ENCODE results near the gene CIAO2A.

DNA sequence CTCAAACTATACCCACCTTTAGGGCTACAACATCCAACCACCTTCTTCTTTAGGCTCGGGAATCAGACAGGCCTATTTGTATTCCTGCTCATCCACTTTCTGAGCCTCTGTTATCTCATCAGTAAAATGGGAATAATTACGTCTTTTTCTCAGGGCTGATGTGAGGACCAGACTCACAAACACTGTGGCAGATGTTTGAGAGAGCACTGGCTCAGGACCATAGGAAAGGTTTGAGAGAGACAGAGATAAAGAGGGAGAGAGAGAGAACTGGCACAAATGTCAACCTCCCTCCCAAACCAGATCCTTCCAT, 42.6 kb downstream of the CIAO2A start:
- TF ChIP-seq, protein P1, sequence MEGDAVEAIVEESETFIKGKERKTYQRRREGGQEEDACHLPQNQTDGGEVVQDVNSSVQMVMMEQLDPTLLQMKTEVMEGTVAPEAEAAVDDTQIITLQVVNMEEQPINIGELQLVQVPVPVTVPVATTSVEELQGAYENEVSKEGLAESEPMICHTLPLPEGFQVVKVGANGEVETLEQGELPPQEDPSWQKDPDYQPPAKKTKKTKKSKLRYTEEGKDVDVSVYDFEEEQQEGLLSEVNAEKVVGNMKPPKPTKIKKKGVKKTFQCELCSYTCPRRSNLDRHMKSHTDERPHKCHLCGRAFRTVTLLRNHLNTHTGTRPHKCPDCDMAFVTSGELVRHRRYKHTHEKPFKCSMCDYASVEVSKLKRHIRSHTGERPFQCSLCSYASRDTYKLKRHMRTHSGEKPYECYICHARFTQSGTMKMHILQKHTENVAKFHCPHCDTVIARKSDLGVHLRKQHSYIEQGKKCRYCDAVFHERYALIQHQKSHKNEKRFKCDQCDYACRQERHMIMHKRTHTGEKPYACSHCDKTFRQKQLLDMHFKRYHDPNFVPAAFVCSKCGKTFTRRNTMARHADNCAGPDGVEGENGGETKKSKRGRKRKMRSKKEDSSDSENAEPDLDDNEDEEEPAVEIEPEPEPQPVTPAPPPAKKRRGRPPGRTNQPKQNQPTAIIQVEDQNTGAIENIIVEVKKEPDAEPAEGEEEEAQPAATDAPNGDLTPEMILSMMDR (IDR thresholded peaks at IDR 0.05; ENCODE audit: low read depth, low read length, missing input control), result no peak
- TF ChIP-seq, protein P2, sequence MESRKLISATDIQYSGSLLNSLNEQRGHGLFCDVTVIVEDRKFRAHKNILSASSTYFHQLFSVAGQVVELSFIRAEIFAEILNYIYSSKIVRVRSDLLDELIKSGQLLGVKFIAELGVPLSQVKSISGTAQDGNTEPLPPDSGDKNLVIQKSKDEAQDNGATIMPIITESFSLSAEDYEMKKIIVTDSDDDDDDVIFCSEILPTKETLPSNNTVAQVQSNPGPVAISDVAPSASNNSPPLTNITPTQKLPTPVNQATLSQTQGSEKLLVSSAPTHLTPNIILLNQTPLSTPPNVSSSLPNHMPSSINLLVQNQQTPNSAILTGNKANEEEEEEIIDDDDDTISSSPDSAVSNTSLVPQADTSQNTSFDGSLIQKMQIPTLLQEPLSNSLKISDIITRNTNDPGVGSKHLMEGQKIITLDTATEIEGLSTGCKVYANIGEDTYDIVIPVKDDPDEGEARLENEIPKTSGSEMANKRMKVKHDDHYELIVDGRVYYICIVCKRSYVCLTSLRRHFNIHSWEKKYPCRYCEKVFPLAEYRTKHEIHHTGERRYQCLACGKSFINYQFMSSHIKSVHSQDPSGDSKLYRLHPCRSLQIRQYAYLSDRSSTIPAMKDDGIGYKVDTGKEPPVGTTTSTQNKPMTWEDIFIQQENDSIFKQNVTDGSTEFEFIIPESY (IDR thresholded peaks at IDR 0.05), result no peak
- TF ChIP-seq RXRA (IDR thresholded peaks at IDR 0.05) (no peak), GABPA (IDR thresholded peaks at IDR 0.05 in 1 of 2, conservative IDR thresholded peaks at IDR 0.05 in 1 of 2) (no peak), FOXA2 (IDR thresholded peaks at IDR 0.05) (no peak), SP1 (IDR thresholded peaks at IDR 0.05) (no peak), HNF4A (conservative IDR thresholded peaks at IDR 0.05) (no peak), RAD21 (IDR thresholded peaks at IDR 0.05) (no peak), EGR1 (IDR thresholded peaks at IDR 0.05; ENCODE audit: low read depth in 2 of 2) (no peak), JUND (IDR thresholded peaks at IDR 0.05) (no peak)
- TF ChIP-seq, protein P3, sequence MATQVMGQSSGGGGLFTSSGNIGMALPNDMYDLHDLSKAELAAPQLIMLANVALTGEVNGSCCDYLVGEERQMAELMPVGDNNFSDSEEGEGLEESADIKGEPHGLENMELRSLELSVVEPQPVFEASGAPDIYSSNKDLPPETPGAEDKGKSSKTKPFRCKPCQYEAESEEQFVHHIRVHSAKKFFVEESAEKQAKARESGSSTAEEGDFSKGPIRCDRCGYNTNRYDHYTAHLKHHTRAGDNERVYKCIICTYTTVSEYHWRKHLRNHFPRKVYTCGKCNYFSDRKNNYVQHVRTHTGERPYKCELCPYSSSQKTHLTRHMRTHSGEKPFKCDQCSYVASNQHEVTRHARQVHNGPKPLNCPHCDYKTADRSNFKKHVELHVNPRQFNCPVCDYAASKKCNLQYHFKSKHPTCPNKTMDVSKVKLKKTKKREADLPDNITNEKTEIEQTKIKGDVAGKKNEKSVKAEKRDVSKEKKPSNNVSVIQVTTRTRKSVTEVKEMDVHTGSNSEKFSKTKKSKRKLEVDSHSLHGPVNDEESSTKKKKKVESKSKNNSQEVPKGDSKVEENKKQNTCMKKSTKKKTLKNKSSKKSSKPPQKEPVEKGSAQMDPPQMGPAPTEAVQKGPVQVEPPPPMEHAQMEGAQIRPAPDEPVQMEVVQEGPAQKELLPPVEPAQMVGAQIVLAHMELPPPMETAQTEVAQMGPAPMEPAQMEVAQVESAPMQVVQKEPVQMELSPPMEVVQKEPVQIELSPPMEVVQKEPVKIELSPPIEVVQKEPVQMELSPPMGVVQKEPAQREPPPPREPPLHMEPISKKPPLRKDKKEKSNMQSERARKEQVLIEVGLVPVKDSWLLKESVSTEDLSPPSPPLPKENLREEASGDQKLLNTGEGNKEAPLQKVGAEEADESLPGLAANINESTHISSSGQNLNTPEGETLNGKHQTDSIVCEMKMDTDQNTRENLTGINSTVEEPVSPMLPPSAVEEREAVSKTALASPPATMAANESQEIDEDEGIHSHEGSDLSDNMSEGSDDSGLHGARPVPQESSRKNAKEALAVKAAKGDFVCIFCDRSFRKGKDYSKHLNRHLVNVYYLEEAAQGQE (IDR thresholded peaks at IDR 0.05), result no peak
- TF ChIP-seq, protein P4, sequence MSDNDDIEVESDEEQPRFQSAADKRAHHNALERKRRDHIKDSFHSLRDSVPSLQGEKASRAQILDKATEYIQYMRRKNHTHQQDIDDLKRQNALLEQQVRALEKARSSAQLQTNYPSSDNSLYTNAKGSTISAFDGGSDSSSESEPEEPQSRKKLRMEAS (IDR thresholded peaks at IDR 0.05), result no peak
- TF ChIP-seq, protein P5, sequence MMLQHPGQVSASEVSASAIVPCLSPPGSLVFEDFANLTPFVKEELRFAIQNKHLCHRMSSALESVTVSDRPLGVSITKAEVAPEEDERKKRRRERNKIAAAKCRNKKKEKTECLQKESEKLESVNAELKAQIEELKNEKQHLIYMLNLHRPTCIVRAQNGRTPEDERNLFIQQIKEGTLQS (IDR thresholded peaks at IDR 0.05), result no peak

Data from liver (tissue), 3 donors.